Measurements from ENCODE around the gene TMEM86B. TPM values are rescaled to one million over a fixed set of nuclear protein-coding genes. Genes with fewer than 3 reads are reported as not detected.

Gene TMEM86B
- total RNA-seq, 1 donor from 2014 or later: 4.3 TPM

GRCh38 chr19:55242517-55242916 is 14.0 kb upstream of the TMEM86B start:
- Histone ChIP-seq H3K4me3 (no peak overlapping the region), H3K27me3 (no peaks in the 10 kb centered on the region), H3K27ac (no peak overlapping the region), H3K4me1 (peaks cover under 1% of the 10 kb centered on the region), H3K9me3 (no peaks in the 10 kb centered on the region), H3K36me3 (peaks cover 93% of the 10 kb centered on the region)
- TF ChIP-seq, protein P1, sequence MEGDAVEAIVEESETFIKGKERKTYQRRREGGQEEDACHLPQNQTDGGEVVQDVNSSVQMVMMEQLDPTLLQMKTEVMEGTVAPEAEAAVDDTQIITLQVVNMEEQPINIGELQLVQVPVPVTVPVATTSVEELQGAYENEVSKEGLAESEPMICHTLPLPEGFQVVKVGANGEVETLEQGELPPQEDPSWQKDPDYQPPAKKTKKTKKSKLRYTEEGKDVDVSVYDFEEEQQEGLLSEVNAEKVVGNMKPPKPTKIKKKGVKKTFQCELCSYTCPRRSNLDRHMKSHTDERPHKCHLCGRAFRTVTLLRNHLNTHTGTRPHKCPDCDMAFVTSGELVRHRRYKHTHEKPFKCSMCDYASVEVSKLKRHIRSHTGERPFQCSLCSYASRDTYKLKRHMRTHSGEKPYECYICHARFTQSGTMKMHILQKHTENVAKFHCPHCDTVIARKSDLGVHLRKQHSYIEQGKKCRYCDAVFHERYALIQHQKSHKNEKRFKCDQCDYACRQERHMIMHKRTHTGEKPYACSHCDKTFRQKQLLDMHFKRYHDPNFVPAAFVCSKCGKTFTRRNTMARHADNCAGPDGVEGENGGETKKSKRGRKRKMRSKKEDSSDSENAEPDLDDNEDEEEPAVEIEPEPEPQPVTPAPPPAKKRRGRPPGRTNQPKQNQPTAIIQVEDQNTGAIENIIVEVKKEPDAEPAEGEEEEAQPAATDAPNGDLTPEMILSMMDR (IDR thresholded peaks at IDR 0.05): no peak
- intact Hi-C loops (cut with DNase I): no loop called here
- ATAC-seq (no peak), DNase-seq (no peak)

GRCh38 chr19:55241935-55242464 is 13.4 kb upstream of the TMEM86B start:
- Histone ChIP-seq H3K27me3 (no peaks in the 10 kb centered on the region), H3K4me1 (no peaks in the 10 kb centered on the region), H3K4me3 (no peak overlapping the region), H3K27ac (no peak overlapping the region), H3K9me3 (no peaks in the 10 kb centered on the region), H3K36me3 (peaks cover 96% of the 10 kb centered on the region)
- ATAC-seq (no peak), DNase-seq (no peak)
- intact Hi-C loops (cut with DNase I): no loop called here
- TF ChIP-seq, protein P1 (IDR thresholded peaks at IDR 0.05): no peak

GRCh38 chr19:55241143-55241934 is 12.8 kb upstream of the TMEM86B start:
- intact Hi-C loops (cut with DNase I): no loop called here
- Histone ChIP-seq H3K9me3 (no peaks in the 10 kb centered on the region), H3K4me1 (no peaks in the 10 kb centered on the region), H3K36me3 (peaks cover 96% of the 10 kb centered on the region), H3K27ac (no peak overlapping the region), H3K27me3 (no peaks in the 10 kb centered on the region), H3K4me3 (no peak overlapping the region)
- DNase-seq (peak; percentile 58), ATAC-seq (no peak)
- TF ChIP-seq, protein P1 (IDR thresholded peaks at IDR 0.05): no peak

- DNase-seq: no peak
- TF ChIP-seq, protein P1 (IDR thresholded peaks at IDR 0.05): no peak
Observed at GRCh38 chr19:55240713-55241020, 12.1 kb upstream of the TMEM86B start.

DNA sequence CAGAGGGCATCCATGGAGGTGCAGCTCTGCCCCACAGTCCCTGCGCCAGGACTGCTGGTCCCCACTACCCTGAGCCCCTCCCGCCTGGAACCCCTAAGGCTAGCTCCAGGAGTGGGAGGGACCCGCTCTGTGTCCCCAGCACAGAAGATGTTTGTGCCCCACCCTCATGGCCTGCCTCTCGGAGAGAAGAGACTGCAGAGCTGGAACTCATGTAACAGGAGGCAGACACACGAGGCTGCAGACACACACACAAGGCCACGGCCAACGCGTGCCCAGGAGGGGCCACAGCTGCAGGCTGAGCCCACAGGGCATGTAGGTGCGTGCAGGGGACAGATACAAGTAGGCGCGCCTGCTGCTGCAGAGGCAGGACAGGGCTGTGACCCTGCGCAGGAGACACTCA is 10.4 kb upstream of the TMEM86B start:
- TF ChIP-seq, protein P1 (IDR thresholded peaks at IDR 0.05): no peak

More at GRCh38 chr19:55240713-55241020, 12.1 kb upstream of the TMEM86B start:
- H3K36me3 ChIP-seq: peaks cover 96% of the 10 kb centered on the region
- no peaks in the 10 kb centered on the region for H3K4me1 ChIP-seq
- no peak overlapping the region for H3K27ac ChIP-seq
- intact Hi-C loops (cut with DNase I): no loop called here
- no peaks in the 10 kb centered on the region for H3K27me3 ChIP-seq
- no peak for ATAC-seq
- H3K9me3 ChIP-seq: no peaks in the 10 kb centered on the region
- no peak overlapping the region for H3K4me3 ChIP-seq

More for the DNA sequence above, 10.4 kb upstream of the TMEM86B start:
- no peaks in the 10 kb centered on the region for H3K27me3 ChIP-seq
- H3K9me3 ChIP-seq: no peaks in the 10 kb centered on the region
- intact Hi-C loops (cut with DNase I): no loop called here
- no peak for ATAC-seq
- H3K4me3 ChIP-seq: no peak overlapping the region
- no peak overlapping the region for H3K27ac ChIP-seq
- DNase-seq: no peak
- H3K36me3 ChIP-seq: peaks cover 93% of the 10 kb centered on the region
- H3K4me1 ChIP-seq: no peaks in the 10 kb centered on the region
